Spleen (tissue), 7 donors: ENCODE results near the gene EDIL3.

Source experiments
- POLR2A ChIP-seq, 3 donors: fragments of 450-650 bp; IDR thresholded peaks; one replicate each; pipeline ENCODE4 v1.5.1; 2017; ENCODE audit warnings: antibody characterized with exemption in 3 of 3, mild to moderate bottlenecking in 1 of 3
- POLR2AphosphoS5 ChIP-seq, 3 donors: sonication (generic); formaldehyde crosslinking; IDR thresholded peaks; one replicate each; pipeline ENCODE4 v1.5.1; 2017; ENCODE audit warnings: antibody characterized with exemption in 3 of 3
- TF ChIP-seq, protein P1 (sequence below), 11 experiments: fragments of 200-600 bp in 7 of 11; fragments of 450-650 bp in 4 of 11; sonication (generic) in 4 of 11; IDR thresholded peaks in 8 of 11; conservative IDR thresholded peaks in 3 of 11; 1 replicate in 7 of 11; 2 replicates in 4 of 11; pipeline versions ENCODE4 v1.4.0 to v1.8.0; 2016 to 2021; ENCODE audit warnings: antibody characterized with exemption in 11 of 11, inconsistent platforms in 4 of 11, mild to moderate bottlenecking in 1 of 11
- donor health status: DM: no; HTN: no; CAD: no; lungs with moderate emphysema.
- donor health status: DM: no; HTN: no; CAD: no.
- donor health status: DM: no; HTN: no; CAD: no.

DNA sequence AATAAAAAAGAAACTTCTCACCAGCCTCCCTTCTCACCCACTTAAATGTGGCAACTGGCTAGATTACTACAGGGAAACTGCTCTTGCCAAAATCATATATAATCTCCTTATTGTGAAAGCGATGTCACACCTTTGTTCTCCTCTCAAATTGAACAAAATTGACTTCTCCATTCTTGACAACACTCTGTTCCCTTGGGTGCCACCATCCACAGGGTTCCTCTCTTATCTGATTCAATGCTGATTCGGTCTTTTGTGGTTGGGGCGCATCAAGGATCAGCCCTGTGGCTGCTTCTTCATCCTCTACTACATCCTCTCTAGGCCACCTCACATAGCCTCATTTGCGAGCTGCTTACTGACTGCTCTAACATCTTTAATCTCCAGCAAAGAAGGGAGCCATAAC lies 86.1 kb downstream of the EDIL3 start:
- TF ChIP-seq, protein P1, sequence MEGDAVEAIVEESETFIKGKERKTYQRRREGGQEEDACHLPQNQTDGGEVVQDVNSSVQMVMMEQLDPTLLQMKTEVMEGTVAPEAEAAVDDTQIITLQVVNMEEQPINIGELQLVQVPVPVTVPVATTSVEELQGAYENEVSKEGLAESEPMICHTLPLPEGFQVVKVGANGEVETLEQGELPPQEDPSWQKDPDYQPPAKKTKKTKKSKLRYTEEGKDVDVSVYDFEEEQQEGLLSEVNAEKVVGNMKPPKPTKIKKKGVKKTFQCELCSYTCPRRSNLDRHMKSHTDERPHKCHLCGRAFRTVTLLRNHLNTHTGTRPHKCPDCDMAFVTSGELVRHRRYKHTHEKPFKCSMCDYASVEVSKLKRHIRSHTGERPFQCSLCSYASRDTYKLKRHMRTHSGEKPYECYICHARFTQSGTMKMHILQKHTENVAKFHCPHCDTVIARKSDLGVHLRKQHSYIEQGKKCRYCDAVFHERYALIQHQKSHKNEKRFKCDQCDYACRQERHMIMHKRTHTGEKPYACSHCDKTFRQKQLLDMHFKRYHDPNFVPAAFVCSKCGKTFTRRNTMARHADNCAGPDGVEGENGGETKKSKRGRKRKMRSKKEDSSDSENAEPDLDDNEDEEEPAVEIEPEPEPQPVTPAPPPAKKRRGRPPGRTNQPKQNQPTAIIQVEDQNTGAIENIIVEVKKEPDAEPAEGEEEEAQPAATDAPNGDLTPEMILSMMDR (IDR thresholded peaks at IDR 0.05 in 8 of 11, conservative IDR thresholded peaks at IDR 0.05 in 3 of 11): no peak
- no peak for TF ChIP-seq POLR2A (IDR thresholded peaks at IDR 0.05)
- no peak for TF ChIP-seq POLR2AphosphoS5 (IDR thresholded peaks at IDR 0.05)
